Glomerular endothelial cell (primary cell): ENCODE data around the gene TMPRSS11E. TPM values are rescaled to one million over a fixed set of nuclear protein-coding genes. Genes with fewer than 3 reads are reported as not detected.
"Not testable (repeated sequence)": the region's sequence is repeated elsewhere in the genome, so short reads cannot be mapped to it uniquely, and the experiment has no call there.

Experiments
- DNase-seq: peaks from one replicate; pipeline ENCODE4 v3.0.0-alpha.2; 2011; ENCODE audit warnings: low read depth, low spot score; ENCODE audit errors: extremely low read depth
- total RNA-seq: library from RNA; depleted of rRNA; stranded (reverse); fragments of >200 nt; gene quantifications from 2 replicates; pipeline ENCODE4 v1.2.3, GENCODE V29; 2015

TMPRSS11E gene
- total RNA-seq, 1 donor from 2014 or later: not detected

- DNase-seq: no peak
Measured at GRCh38 chr4:68461790-68462189, 14.5 kb downstream of the TMPRSS11E start.

GRCh38 chr4:68462691-68463090 lies 15.4 kb downstream of the TMPRSS11E start:
- DNase-seq: no peak

- no peak for DNase-seq
Measured at GRCh38 chr4:68463796-68464195, 16.5 kb downstream of the TMPRSS11E start.

GRCh38 chr4:68465058-68465457 lies 17.8 kb downstream of the TMPRSS11E start:
- no peak for DNase-seq

GRCh38 chr4:68466185-68466584 lies 18.9 kb downstream of the TMPRSS11E start:
- peak; percentile 0 for DNase-seq

GRCh38 chr4:68466751-68467150 lies 19.5 kb downstream of the TMPRSS11E start:
- no peak for DNase-seq

GRCh38 chr4:68469482-68469881 lies 22.2 kb downstream of the TMPRSS11E start:
- no peak for DNase-seq

- DNase-seq: no peak
Measured at GRCh38 chr4:68476191-68476590, 28.9 kb downstream of the TMPRSS11E start.

- no peak for DNase-seq
Measured at GRCh38 chr4:68489338-68489737, 42.1 kb downstream of the TMPRSS11E start.

GRCh38 chr4:68490826-68491457 lies 43.7 kb downstream of the TMPRSS11E start:
- DNase-seq: no peak

- DNase-seq: no peak
Measured at GRCh38 chr4:68494688-68495087, 47.4 kb downstream of the TMPRSS11E start.

GRCh38 chr4:68498413-68499007 lies 51.2 kb downstream of the TMPRSS11E start:
- peak; percentile 23 for DNase-seq

- no peak for DNase-seq
Measured at GRCh38 chr4:68499021-68499420, 51.8 kb downstream of the TMPRSS11E start.

GRCh38 chr4:68503462-68503861 lies 56.2 kb downstream of the TMPRSS11E start:
- not testable (repeated sequence) for DNase-seq

GRCh38 chr4:68504836-68505235 lies 57.6 kb downstream of the TMPRSS11E start:
- not testable (repeated sequence) for DNase-seq

GRCh38 chr4:68505452-68505851 lies 58.2 kb downstream of the TMPRSS11E start:
- DNase-seq: not testable (repeated sequence)

- no peak for DNase-seq
Measured at GRCh38 chr4:68518889-68519288, 71.6 kb downstream of the TMPRSS11E start.

- DNase-seq: no peak
Measured at GRCh38 chr4:68520985-68521384, 73.7 kb downstream of the TMPRSS11E start.

- not testable (repeated sequence) for DNase-seq
Measured at GRCh38 chr4:68522232-68522631, 75.0 kb downstream of the TMPRSS11E start.

- DNase-seq: no peak
Measured at GRCh38 chr4:68535974-68536373, 88.7 kb downstream of the TMPRSS11E start.

GRCh38 chr4:68536375-68536774 lies 89.1 kb downstream of the TMPRSS11E start:
- DNase-seq: no peak

- DNase-seq: not testable (repeated sequence)
Measured at GRCh38 chr4:68542742-68543141, 95.5 kb downstream of the TMPRSS11E start.
